HG03558 (cell line): ENCODE results near the gene UBAC2.

Experiments
- ATAC-seq: cut with Tn5 transposase; IDR thresholded peaks from one replicate; pipeline ENCODE4 v1.9.1; 2021; ENCODE audit warnings: moderate number of reproducible peaks; ENCODE audit not compliant: unreplicated experiment; ENCODE audit errors: extremely low read depth

The UBAC2 gene

GRCh38 chr13:99327126-99327525 lies 126.5 kb downstream of the UBAC2 start:
- ATAC-seq = no peak

- no peak for ATAC-seq
Measured at GRCh38 chr13:99327761-99328160, 127.1 kb downstream of the UBAC2 start.

DNA sequence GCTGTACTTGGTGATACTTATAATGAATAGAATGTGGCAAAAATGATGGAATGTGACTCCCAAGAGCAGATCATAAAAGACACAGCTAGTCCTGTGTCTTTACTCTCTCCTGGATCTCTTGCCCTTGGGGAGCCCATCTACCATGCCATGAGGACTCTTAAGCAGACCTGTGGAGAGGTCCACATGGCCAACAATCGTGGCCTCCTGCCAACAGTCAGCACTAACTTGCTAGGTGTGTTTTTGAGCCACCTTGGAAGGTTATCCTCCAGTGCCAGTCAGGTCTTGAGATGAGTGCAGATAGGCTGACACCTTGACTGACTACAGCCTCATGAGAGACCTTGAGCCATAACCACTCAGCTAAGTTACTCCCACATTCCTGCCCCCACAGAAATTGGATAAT lies 128.8 kb downstream of the UBAC2 start:
- no peak for ATAC-seq

DNA sequence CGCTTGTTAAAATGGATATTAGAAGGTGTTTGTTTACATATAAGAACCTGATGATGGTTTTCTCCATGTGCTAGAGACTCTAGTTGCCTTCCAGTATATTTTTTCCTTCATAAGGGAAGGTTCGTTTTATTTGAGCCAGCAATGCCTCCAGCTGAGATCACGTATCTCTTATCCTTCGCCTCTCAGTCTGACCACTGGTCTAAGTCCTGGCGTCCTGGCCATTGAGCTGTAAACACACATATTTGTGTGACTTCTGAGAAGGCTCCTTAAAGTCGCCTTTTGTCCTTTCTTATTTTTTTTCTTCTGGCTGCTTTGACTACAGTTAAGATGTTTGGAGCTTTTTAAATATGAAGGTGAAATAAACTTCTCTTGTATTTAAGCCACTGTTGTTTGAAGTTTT lies 130.3 kb downstream of the UBAC2 start:
- no peak for ATAC-seq

DNA sequence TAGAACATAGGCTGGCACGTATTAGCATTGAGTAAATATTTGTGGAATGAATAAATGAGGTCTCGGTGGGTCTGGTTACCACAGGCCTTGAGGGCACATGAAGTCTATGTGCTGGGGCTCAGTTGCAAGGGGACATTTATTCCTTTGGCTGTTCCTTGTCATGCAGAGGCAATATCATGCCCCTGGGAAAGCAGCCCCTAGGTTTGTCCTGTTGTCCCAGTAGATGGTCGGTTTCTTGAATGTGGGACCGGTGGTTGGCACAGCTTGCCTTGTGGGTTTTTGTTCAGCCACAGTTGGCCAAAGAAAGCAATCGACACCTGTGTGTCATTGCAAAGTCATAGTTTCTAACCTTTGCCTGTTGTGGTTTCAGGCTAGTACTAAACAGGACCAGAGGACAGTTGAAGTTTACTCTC lies 131.2 kb downstream of the UBAC2 start:
- peak; percentile 69 for ATAC-seq

- ATAC-seq = no peak
Measured at GRCh38 chr13:99332456-99332855, 131.8 kb downstream of the UBAC2 start.

DNA sequence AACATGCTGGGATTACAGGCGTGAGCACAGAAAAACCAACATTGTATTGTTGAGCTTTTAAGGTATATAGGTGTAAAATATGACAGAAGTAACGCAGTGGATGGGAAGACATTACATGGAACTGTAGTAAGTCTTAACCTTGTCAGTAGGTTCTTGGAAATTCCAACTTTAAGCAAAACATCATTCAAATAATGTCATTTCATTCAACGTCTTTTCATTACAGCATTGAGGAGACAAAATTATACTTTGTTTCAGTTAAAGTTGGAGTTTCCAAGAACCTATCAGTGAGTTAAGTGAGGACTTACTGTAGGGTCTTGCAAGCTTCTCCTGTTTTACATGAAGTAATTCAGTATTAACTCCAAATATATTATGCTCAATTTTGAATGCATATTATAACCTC lies 133.6 kb downstream of the UBAC2 start:
- ATAC-seq = no peak

DNA sequence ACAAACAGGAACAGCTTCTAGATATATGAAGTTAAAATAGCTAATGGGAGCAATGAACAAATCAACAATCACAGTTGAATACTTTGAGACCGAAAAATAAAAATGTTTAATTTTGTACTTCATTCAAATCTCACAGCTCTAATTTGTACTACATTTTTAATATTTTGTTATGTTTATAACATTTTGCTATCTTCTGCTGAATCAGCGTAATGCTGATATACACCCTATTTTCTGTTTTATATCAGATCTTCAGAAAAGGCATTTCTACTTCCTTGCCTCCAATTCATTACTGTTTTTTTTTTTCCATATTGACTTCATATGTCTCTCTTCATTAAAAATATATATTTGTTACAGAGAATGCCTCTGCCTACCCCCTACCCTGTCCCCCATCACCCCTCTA lies 134.4 kb downstream of the UBAC2 start:
- ATAC-seq = no peak

DNA sequence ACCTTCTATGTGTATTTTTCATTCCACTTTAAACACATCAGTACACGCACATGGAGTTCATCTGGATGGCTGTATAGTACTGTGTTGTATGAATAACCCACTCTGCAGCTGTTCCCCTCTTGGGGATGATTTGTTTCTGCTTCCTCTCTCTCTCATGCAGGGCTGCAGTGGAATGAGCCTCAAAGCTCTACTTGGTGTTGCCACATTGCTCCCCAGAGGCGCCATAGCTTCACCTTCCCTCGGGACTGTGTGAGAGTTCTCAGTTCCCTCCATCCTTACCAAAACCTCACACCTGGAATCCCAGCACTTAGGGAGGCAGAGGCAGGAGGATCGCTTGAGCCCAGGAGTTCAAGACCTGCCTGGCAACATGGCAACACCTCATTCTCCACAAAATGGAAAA lies 134.9 kb downstream of the UBAC2 start:
- peak; percentile 69 for ATAC-seq

GRCh38 chr13:99339230-99339721 lies 138.6 kb downstream of the UBAC2 start:
- no peak for ATAC-seq

GRCh38 chr13:99339736-99340397 lies 139.2 kb downstream of the UBAC2 start:
- ATAC-seq = no peak

DNA sequence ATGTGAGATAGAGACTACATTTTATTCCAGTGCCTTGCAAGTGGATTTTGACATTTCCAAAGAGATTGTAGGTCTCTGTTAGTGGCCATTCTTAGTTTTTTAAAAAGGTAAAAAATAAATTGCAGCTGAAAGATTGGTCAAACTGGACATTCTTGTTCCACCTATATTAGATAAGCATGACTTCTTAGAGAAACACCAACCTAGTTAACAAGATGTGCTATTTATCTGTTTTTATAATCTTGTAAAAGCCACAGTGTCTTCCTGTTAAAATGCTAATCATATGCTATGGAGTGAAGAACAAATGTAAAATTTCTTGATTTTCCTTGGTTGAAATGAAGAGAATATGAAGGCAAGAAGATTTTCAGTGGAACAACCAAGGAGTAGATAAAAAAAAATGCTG lies 140.0 kb downstream of the UBAC2 start:
- ATAC-seq = no peak

GRCh38 chr13:99341969-99342722 lies 141.5 kb downstream of the UBAC2 start:
- ATAC-seq = no peak

DNA sequence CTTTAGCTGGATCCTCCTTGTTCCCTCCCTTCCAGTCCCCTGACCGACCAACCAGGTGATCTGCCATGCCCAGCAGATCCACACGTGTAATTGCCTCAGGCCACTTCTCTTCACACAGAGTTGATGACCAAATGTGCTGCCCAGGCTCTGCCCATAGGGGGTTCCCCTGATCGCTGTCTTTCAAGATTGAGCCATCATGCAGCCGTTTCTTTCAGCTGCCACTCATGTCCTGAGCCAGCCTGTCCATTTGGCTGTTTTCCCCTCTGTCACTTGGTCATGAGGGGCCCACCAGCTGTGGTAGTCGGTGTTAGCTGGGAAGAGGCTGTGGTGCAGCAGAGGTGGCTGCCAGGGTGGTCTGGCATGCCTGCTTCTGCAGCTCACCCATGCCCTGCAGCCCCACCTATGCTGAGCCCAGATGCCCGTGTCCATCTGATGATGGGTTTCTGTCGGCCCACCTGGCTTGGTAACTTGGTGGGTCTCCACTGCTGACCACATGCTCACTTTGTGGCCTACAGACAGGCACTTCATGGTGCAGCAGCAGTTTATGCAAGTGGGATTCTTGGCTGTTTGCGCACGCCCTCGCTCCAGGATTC lies 142.2 kb downstream of the UBAC2 start:
- no peak for ATAC-seq

DNA sequence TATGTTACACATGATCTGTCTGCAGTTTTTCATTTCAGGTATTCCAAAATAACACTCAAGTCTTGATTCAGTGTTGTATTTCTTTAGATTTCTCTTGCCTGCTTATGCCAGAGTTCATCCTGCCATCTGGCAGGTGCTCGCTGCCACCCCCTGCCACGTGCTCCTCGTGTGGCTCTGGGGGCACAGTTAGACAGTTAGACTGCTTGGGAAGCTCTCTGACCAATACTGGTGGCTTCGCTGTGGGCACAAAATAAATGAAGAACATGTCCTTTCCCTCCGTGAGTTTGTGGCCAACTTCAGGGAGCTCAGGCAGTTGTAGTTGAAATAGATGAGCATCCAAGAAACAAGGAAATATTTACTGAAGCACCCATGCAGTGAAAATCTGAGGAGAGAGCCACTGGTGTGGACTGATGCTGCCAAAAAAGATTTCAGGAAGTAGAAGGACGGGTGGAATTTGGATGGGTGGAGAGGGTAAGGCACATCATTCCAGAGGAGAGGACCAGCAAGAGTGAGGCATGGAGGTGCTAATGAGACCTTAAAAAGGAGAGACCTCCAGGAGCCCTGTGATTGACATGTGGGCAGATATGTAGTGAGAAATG lies 144.1 kb downstream of the UBAC2 start:
- no peak for ATAC-seq

GRCh38 chr13:99345345-99345744 lies 144.7 kb downstream of the UBAC2 start:
- ATAC-seq = no peak

DNA sequence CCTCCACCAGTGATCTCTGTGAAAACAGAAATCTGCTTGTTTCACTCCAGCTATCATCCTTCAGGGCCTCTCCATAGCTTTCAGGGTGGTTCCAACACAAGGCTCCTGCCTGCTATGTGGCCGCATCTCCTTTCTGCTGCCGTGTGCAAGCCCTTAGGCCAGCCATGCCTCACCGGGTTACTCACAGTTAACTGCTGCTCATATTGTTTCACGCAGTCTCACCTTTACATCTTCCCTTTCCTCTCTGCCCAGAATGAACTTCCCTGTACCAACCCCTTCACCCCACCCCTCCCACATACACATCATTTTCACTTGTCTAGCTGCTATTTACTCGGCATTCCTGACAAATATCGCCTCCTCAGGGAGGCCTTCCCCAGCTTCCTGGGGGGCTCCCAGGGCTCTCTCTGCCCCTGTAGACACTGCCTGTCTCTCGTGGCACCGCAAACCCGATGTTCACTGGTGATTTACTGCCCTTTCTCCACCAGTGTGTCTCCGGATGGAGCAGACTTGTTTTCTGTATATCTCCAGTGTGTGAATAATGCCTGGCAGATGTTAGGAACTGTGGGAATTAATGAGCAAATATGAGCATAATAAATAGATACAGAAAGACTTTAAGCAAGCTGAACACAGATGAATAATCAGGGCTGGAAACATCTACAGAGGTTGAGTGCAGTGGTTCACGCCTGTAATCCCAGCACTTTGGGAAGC lies 145.8 kb downstream of the UBAC2 start:
- no peak for ATAC-seq

DNA sequence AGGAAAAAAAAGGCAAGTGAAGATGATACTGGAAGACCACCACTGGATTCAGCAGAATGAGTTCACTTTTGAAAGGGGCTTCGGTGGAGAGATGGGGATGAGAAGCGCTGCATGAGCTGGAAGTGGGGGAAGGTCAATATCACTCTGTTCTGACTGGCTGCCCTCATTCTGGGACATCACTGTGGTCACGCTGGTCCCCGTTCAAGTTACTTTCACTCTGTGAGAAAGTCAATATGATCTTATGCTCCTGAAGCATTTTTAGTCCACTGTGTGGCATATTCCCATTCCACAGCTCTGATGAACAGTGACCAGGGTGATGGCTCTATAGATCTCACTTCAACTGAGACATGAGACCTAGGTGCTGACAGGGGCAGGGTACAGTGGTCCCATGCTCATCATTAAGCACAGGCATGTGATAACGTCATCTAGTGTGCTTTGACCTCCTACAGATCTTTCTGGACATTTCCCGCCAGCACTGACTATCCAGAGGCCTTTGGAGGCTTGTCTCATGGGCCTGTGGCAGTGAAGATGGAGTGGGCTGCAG lies 146.8 kb downstream of the UBAC2 start:
- no peak for ATAC-seq

GRCh38 chr13:99347911-99348451 lies 147.3 kb downstream of the UBAC2 start:
- ATAC-seq = peak; percentile 37

DNA sequence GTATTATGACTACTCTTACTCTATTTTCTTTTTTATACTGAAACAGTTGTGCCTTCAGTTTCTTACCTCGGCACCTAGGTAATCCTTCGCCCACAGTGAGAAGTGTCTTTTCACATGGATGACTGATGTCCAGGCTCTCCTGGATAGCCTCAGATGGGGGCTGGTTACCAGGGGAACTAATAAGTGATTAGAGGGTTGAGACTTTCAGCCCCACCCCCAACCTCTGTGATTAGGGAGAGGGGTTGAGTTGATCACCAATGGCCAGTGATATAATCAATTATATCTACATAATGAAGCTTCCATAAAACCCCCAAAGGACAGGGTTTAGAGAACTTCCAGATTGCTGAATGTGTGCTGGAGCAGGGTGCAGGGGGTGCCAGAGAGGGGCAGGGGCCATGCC lies 149.5 kb downstream of the UBAC2 start:
- ATAC-seq = no peak
